AG20443 (cell line): ENCODE data around the gene PPIL1.
"Not testable (repeated sequence)": the region's sequence is repeated elsewhere in the genome, so short reads cannot be mapped to it uniquely, and the experiment has no call there.

Source experiments
- DNase-seq: peaks from one replicate; pipeline ENCODE4 v3.0.0; 2012; ENCODE audit warnings: low spot score, mixed read lengths

Gene PPIL1

DNA sequence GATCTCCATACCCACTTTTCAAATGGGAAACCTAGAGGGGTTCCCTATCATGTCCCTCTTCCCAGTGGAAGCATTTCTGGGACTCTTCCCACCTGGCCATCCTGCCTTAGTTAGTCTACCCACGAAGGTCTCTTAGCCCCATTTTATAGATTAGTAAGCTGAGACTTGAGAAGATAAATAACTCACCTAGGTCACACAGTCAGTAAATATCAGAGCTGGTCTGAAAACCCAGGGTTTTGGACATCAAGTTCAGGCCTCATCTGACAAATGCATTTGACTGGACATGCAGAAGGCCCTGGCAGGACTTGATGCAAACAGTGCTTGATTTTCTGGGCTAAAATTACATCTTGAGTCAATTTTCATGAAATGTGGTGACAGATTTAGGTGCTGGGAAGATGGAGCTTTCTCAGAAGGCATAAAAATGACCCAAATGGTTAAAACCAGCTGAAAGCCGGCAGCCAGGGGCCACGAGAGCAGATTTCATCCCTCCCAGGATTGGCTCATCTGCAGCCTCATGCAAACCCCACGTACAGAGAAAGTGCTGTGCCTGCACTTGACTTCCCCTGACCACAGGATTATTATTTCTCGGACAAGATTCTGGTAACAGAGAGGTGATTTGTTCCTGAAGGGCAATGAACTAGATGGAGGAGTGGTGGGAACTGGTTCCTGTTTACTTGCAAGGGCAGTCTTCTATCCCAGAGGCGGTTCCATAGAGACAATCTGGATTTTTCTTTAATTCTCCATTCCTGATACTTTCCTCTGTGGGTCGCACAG, 58.5 kb downstream of the PPIL1 start:
- no peak for DNase-seq

DNA sequence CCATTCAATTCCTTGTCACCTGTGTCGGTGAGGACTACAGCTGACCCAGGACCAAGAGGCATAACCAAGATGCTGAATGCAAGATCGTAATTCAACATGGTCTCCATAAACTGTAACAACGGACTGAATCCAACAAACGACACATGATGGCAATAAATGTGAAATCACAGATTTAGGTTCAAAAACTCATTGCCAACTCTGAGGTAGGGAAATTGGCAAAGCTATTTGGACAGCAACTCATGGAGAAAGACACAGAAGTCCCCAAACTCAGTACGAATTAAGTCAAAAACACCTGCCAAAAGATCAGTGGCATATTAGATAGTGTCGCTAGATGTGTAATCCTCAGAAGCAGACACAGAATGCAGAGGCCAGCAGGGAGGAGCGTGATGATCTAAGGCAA, 60.4 kb downstream of the PPIL1 start:
- no peak for DNase-seq

DNA sequence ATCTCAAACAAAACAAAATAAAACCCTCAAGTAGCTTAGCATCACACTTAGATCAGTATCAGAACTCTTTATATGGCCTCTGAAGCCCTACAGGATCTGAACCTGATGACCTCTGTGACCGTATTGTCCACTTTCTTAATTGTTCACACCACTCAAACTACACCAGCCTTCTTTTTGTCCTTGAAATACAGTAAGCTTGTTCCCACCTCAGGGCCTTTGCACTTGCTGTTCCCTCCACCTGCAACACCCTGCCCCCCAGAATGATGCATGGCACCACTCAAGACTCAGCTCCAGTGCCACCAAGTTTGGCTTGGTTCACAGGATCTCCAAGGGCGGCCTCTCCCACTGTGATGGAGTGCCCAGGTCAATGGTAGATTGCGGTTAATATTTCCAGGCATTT, 61.1 kb downstream of the PPIL1 start:
- no peak for DNase-seq

DNA sequence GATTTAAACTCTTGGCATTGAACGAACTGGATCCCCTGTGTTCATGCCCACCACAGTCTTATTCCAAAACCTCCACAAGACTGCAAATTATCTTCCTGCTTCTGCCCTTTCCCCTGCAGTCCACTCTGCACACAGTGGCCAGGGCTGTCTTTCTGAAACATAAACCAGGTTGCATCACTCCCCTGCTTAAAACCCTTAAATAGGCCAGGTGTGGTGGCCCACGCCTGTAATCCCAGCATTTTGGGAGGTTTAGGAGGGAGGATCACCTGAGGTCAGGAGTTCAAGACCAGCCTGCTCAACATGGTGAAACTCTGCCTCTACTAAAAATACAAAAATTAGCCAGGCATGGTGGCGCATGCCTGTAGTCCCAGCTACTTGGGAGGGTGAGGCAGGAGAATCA, 61.6 kb downstream of the PPIL1 start:
- not testable (repeated sequence) for DNase-seq

DNA sequence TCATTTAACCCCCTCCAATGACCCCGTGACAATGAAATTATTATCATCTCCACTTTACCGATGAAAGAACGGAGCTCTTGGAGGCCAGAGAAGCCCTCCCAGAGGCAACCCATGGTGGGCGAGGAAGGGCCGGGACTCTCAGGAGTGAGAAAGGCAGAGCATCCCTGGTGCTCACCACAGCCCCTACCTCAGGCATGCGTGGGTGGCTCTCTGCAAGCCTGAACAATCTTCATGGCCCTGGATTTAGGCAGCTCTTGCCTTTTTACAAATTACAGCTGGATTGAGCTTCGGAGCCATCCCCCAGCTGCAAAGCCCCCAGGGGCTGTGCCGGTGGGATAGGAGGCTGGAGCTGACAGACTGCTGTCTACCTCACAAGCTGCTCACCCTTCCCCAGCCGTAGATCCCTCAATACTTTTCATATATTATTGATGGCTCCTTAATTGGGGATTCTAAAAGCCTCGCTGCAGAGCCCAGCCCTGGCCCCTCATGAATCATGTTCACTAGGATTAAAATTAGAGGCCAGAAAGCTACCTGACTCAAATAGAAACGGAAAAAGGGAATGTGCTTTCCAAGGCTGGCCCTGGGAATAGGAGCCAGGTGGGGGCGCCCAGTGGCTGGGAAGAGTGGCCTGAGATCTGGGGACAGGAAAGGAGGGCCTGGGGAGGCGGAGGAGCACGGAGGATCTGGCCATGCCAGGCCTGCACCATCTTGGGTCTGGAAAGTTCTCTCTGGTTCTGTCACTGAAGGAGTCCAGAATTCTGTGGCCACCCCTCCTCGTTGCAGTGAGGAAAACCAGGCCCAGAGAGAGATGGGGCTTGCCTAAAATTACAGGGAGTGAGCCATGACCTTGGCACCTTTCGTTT, 64.4 kb downstream of the PPIL1 start:
- no peak for DNase-seq

DNA sequence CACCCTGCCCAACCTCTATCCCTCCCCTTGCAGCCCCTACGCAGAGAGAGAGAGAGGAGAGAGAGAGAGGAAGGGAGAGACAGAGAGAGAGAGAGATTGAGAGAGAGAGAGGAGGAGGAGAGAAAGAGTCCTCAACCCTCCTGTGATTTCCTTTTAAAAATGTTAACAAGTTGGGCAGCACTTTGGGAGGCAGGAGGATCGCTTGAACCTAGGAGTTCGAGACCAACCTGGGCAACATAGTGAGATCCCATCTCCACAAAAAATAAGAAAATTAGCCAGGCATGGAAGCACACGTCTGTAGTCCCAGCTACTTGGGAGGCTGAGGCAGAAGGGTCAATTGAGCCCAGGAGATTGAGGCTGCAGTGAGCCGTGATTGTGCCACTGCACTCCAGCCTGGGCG, 65.4 kb downstream of the PPIL1 start:
- DNase-seq, result no peak

DNA sequence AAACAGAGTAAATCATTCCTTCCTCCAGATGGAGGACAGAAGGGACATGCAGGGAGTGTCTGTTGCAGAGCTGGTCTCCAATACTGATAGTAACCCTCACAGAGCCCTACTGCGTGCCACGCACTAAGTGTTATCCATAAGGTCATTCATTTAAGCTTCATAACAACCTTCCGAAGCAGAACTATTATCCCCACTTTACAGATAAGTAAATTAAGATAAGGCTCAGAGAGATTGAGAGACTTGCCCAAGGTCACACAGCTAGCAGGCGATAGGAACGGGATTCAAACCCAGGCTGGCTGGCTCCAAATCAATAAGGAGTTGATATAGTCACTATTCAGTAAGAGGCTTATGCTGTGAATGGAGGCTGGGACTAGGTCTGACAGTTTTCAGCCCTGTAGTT, 66.0 kb downstream of the PPIL1 start:
- no peak for DNase-seq

DNA sequence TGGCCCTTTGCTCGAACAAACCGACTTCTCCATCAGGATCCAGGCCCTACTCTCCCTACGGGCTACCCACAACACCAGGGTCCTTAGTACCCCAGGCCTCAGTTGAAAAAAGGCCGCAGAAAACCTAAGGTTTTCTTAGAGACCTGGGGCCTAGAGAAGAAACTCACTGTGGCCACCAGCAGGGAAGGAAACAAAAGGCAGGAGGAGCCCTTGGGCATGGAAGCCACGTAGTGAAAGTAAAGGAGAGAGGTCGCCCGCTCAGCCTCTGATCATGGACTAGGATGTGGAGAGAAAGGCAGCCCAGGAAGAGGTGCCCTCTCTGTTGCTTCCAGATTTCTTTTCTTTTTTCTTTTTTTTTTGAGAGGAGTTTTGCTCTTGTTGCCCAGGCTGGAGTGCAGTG, 66.9 kb downstream of the PPIL1 start:
- no peak for DNase-seq

DNA sequence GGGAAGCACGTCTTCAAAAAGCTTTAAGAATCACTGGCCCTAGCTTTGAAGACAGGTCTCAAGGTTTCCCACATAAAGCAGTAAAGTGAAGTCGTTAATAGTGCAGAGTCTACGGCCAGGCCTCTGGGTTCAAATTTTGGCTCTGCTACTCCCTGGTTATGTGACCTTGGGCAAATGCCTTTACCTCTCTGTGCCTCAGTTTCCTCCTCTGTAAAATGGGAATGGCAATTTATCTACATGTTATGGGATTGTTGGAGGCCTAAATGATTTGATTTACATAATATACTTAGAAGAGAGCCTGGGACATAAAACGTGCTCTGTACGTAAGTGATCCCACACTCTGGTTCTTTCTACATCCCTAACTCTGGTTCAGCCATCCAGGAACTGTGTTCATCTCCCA, 67.5 kb downstream of the PPIL1 start:
- no peak for DNase-seq

DNA sequence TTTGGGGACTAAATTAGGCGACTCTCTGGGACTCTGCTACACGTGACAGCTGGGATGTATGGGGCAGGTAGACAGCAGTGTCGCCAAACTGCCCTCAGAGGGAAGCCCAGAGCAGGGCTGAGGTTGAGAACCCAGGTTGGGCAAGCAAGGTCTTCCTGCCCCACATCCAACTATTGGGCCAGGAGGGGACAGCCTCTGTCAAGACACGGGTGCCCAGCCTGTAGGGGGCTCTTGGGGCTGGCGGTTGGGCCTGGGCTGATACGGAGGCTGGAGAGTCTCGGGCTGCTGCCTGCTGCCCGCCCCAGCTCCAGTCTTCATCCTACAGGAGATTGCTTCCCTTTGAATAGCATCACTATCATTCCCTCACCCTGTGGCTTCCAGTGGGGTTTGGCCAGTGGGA, 68.7 kb downstream of the PPIL1 start:
- no peak for DNase-seq

DNA sequence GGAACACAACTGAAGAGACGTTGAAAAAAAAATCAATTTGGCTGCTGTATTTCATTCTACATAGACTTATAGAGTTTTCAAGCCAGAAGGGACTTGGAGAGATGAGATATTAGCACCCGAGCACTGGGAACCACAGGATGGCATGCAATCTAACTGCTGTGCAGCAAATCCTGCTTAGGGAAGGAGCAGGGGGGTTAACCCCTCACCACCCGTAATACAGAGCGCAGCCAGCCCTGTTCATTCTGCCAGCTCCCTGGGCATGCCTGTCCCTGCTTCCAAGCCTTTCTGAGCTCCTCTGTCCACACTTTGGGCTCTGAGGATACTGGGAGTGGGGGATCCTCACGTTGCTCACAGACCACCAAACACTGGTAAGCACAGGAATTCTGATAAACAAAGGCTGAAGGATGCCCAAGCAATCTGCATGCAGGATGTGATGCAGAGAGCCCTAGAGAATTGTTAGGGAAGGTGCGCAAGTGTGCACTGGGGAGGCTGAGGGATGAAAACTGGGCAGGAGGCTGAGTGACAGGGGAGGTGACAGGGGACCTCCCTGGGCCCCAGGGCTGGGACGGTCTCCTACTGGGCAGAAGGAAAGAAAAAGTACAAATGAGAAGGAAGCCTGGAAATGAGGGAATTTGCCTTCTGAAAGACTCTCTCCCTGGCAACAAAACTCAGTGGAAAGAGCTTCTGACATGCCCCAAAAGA, 69.4 kb downstream of the PPIL1 start:
- no peak for DNase-seq
